H9 (cell line): ENCODE measurements around the gene ANKRD65. TPM values are rescaled to one million over a fixed set of nuclear protein-coding genes. Genes with fewer than 3 reads are reported as not detected.
"Not testable (repeated sequence)": the region's sequence is repeated elsewhere in the genome, so short reads cannot be mapped to it uniquely, and the experiment has no call there.

Experiments used
- DNase-seq: peaks from one replicate; pipeline ENCODE4 v3.0.0-alpha.2; 2017
- H2AFZ ChIP-seq: one replicate; pipeline ENCODE4 v1.6.1; 2013; ENCODE audit warnings: mild to moderate bottlenecking, low read length, control low read depth, moderate library complexity
- H2AK5ac ChIP-seq: 2 replicates; pipeline ENCODE4 v1.6.1; 2013; ENCODE audit warnings: low read length, control low read depth, mixed read lengths; ENCODE audit not compliant: insufficient read length
- H2BK120ac ChIP-seq: one replicate; pipeline ENCODE4 v1.6.1; 2013; ENCODE audit warnings: low read depth, mild to moderate bottlenecking, low read length, control low read depth, inconsistent platforms; ENCODE audit not compliant: poor library complexity, severe bottlenecking
- H2BK12ac ChIP-seq: 2 replicates; pipeline ENCODE4 v1.6.1; 2013; ENCODE audit warnings: low read length, control low read depth, mixed read lengths, low read depth; ENCODE audit not compliant: insufficient read length
- H2BK15ac ChIP-seq: 2 replicates; pipeline ENCODE4 v1.6.1; 2013; ENCODE audit warnings: low read depth, low read length, control low read depth
- H2BK20ac ChIP-seq: one replicate; pipeline ENCODE4 v1.6.1; 2013; ENCODE audit warnings: low read depth, mild to moderate bottlenecking, low read length, control low read depth, inconsistent platforms; ENCODE audit not compliant: poor library complexity, severe bottlenecking
- H2BK5ac ChIP-seq: 2 replicates; pipeline ENCODE4 v1.6.1; 2013; ENCODE audit warnings: low read length, control low read depth, mixed read lengths; ENCODE audit not compliant: insufficient read length
- H3K14ac ChIP-seq: 2 replicates; pipeline ENCODE4 v1.6.1; 2013; ENCODE audit warnings: low read length, control low read depth; ENCODE audit not compliant: insufficient read depth
- H3K18ac ChIP-seq: 2 replicates; pipeline ENCODE4 v1.6.1; 2013; ENCODE audit warnings: low read depth, mild to moderate bottlenecking, mixed read lengths, low read length, control low read depth; ENCODE audit not compliant: insufficient read length
- H3K23ac ChIP-seq: 2 replicates; pipeline ENCODE4 v1.6.1; 2013; ENCODE audit warnings: low read length, control low read depth, mixed read lengths, low read depth; ENCODE audit not compliant: insufficient read length
- H3K23me2 ChIP-seq: 2 replicates; pipeline ENCODE4 v1.6.1; 2013; ENCODE audit warnings: low read depth, mild to moderate bottlenecking, mixed read lengths, low read length, control low read depth; ENCODE audit not compliant: insufficient read length, poor library complexity, severe bottlenecking
- H3K27ac ChIP-seq: 2 replicates; pipeline ENCODE4 v1.5.1; 2013; ENCODE audit warnings: low read length, control low read depth, mixed read lengths, low read depth; ENCODE audit not compliant: insufficient read length
- H3K27me3 ChIP-seq: 2 replicates; pipeline ENCODE4 v1.6.1; 2013; ENCODE audit warnings: low read length, control low read depth, inconsistent platforms; ENCODE audit not compliant: insufficient read depth
- H3K4ac ChIP-seq: 2 replicates; pipeline ENCODE4 v1.6.1; 2013; ENCODE audit warnings: low read depth, mild to moderate bottlenecking, control low read depth, inconsistent platforms, low read length, moderate library complexity
- H3K4me1 ChIP-seq: 2 replicates; pipeline ENCODE4 v1.6.1; 2013; ENCODE audit warnings: low read length, control low read depth, inconsistent platforms; ENCODE audit not compliant: insufficient read depth
- H3K4me2 ChIP-seq: 2 replicates; pipeline ENCODE4 v1.6.1; 2013; ENCODE audit warnings: low read length, control low read depth, mixed read lengths; ENCODE audit not compliant: insufficient read length, insufficient read depth
- H3K56ac ChIP-seq: 2 replicates; pipeline ENCODE4 v1.6.1; 2013; ENCODE audit warnings: low read depth, mild to moderate bottlenecking, mixed read lengths, low read length, control low read depth; ENCODE audit not compliant: insufficient read length
- H3K79me1 ChIP-seq: 2 replicates; pipeline ENCODE4 v1.6.1; 2013; ENCODE audit warnings: low read depth, mild to moderate bottlenecking, moderate library complexity, low read length, control low read depth, inconsistent platforms; ENCODE audit not compliant: insufficient read depth, poor library complexity, severe bottlenecking
- H3K79me2 ChIP-seq: 2 replicates; pipeline ENCODE4 v1.6.1; 2013; ENCODE audit warnings: low read length, control low read depth, inconsistent platforms; ENCODE audit not compliant: insufficient read depth
- H3K9ac ChIP-seq: 2 replicates; pipeline ENCODE4 v1.6.1; 2013; ENCODE audit warnings: low read length, control low read depth, mixed read lengths; ENCODE audit not compliant: insufficient read length; ENCODE audit errors: extremely low read depth
- H3K9me3 ChIP-seq: one replicate; pipeline ENCODE4 v1.6.1; 2013; ENCODE audit warnings: low read depth, low read length, inconsistent platforms; ENCODE audit not compliant: control insufficient read depth
- H3T11ph ChIP-seq: one replicate; pipeline ENCODE4 v1.6.1; 2013; ENCODE audit warnings: mild to moderate bottlenecking, low read length, control low read depth, inconsistent platforms
- H4K20me1 ChIP-seq: one replicate; pipeline ENCODE4 v1.6.1; 2013; ENCODE audit not compliant: control insufficient read depth, insufficient read length, insufficient read depth
- H4K5ac ChIP-seq: 2 replicates; pipeline ENCODE4 v1.6.1; 2013; ENCODE audit warnings: low read depth, mild to moderate bottlenecking, mixed read lengths, low read length, control low read depth; ENCODE audit not compliant: insufficient read length
- H4K8ac ChIP-seq: replicated peaks from 2 replicates; pipeline ENCODE4 v1.6.1; 2013; ENCODE audit warnings: low read length, control low read depth, mixed read lengths, low read depth; ENCODE audit not compliant: insufficient read length
- H4K91ac ChIP-seq: 2 replicates; pipeline ENCODE4 v1.6.1; 2013; ENCODE audit warnings: low read depth, mild to moderate bottlenecking, moderate library complexity, mixed read lengths, low read length, control low read depth; ENCODE audit not compliant: insufficient read length
- H3K27ac Mint-ChIP-seq, 3 experiments: 2 replicates in 2 of 3; 3 replicates in 1 of 3; pipeline ENCODE4 v1.8.0; 2020 to 2021; ENCODE audit warnings: mixed read lengths in 3 of 3, mild to moderate bottlenecking in 1 of 3, moderate library complexity in 1 of 3
- H3K27me3 Mint-ChIP-seq: 2 replicates; pipeline ENCODE4 v1.8.0; 2021; ENCODE audit warnings: low read depth, mild to moderate bottlenecking, moderate library complexity, mixed read lengths
- H3K36me3 Mint-ChIP-seq, 3 experiments: 2 replicates in 2 of 3; 3 replicates in 1 of 3; pipeline ENCODE4 v1.8.0; 2020 to 2021; ENCODE audit warnings: low read depth in 3 of 3, mixed read lengths in 3 of 3; ENCODE audit not compliant: insufficient read depth in 1 of 3
- H3K4me1 Mint-ChIP-seq, 2 experiments: 2 replicates each; pipeline ENCODE4 v1.8.0; 2020; ENCODE audit warnings: mixed read lengths in 2 of 2
- H3K4me3 Mint-ChIP-seq, 2 experiments: 2 replicates in 1 of 2; 3 replicates in 1 of 2; pipeline ENCODE4 v1.8.0; 2020 to 2021; ENCODE audit warnings: mild to moderate bottlenecking in 2 of 2, mixed read lengths in 2 of 2, moderate library complexity in 1 of 2
- H3K9me3 Mint-ChIP-seq, 2 experiments: 2 replicates in 1 of 2; 3 replicates in 1 of 2; pipeline ENCODE4 v1.8.0; 2020; ENCODE audit warnings: mild to moderate bottlenecking in 2 of 2, mixed read lengths in 2 of 2, moderate library complexity in 1 of 2
- WGBS: extraction: QIAGEN DNeasy Blood & Tissue Kit; methylation state at CpG from one replicate; pipeline ENCODE4 v1.1.7; 2013; ENCODE audit warnings: missing lambda C conversion rate, low lambda C conversion rate, mixed read lengths; ENCODE audit not compliant: insufficient read length; ENCODE audit errors: extremely low coverage; 5-methylcytosine and 5-hydroxymethylcytosine counted together
- total RNA-seq: library from RNA; stranded (reverse); gene quantifications from 2 replicates; pipeline ENCODE4 v1.2.1, GENCODE V29; 2021
- TF ChIP-seq, protein P1 (sequence below): fragments of 200-600 bp; sonication (generic); conservative IDR thresholded peaks from 3 replicates; pipeline ENCODE4 v1.8.0; 2021; ENCODE audit warnings: antibody characterized with exemption, mild to moderate bottlenecking

ANKRD65 gene
- total RNA-seq, 1 experiment from 2014 or later = 3.1 TPM

DNA sequence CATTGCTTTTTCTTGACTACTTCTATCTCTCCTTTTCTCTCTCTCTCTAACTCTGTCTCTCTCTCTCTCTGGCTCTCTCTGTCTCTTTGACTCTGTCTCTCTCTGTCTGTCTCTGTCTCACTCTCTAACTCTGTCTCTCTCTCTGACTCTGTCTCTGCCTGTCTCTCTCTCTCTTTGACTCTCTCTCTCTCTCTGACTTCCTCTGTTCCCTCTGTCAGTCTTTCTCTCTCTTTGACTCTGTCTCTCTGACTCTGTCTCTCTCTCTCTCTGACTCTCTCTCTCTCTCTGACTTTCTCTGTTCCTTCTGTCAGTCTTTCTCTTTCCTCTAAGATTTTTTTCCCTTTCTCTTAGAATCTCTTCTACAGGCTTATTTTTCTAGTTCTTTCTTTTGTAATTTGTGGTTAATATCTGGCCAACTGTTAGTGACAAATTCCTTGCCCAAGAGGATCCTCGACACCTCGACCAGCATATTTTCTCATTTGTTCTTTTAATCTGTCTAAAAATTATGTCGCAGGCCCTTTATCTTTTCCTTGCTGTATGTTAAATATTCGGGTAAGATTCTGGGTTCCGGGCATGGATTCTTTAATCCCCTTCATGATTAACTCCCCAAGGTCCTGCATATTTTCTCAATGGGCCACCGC, 28.1 kb upstream of the ANKRD65 start, which contains the start of gene ATAD3C:
Gene ATAD3C, plus strand, starts transcription at position 591 of the 641 bp plus-strand sequence. CDS start 995 bp downstream, outside the sequence.
- H3K14ac ChIP-seq = no peak within 1 kb of the TSS
- no peak within 1 kb of the TSS for H2BK120ac ChIP-seq
- H3K27ac ChIP-seq = no peak within 1 kb of the TSS
- Mint-ChIP-seq H3K4me1 (no peaks in the 10 kb centered on the region), H3K9me3 (no peaks in the 10 kb centered on the region), H3K36me3 (no peaks in the 10 kb centered on the region), H3K27ac (peak within 1 kb of the TSS in 1 of 3 experiments; percentile 0; a peak in 2 of 7 replicates), H3K27me3 (peaks cover 6% of the 10 kb centered on the region), H3K4me3 (no peak within 1 kb of the TSS; a peak in 1 of 5 replicates)
- no peaks in the 10 kb centered on the region for H4K20me1 ChIP-seq
- no peak within 1 kb of the TSS for H2BK12ac ChIP-seq
- no peak within 1 kb of the TSS for H3K18ac ChIP-seq
- H3K9me3 ChIP-seq = no peaks in the 10 kb centered on the region
- no peak within 1 kb of the TSS for H3K9ac ChIP-seq
- no peaks in the 10 kb centered on the region for H3K4me1 ChIP-seq
- no peak within 1 kb of the TSS for H3K4ac ChIP-seq
- no peaks in the 10 kb centered on the region for H3K23me2 ChIP-seq
- no peak within 1 kb of the TSS for H2BK15ac ChIP-seq
- no peak within 1 kb of the TSS for H2AFZ ChIP-seq
- no peak within 1 kb of the TSS for H3K4me2 ChIP-seq
- H3K56ac ChIP-seq = no peak within 1 kb of the TSS
- DNase-seq = no peak
- H3K27me3 ChIP-seq = no peaks in the 10 kb centered on the region
- H3K79me2 ChIP-seq = no peaks in the 10 kb centered on the region
- no peak within 1 kb of the TSS for H2BK5ac ChIP-seq
- no peak within 1 kb of the TSS for H4K91ac ChIP-seq
- no peak within 1 kb of the TSS for H4K8ac ChIP-seq
- no peaks in the 10 kb centered on the region for H3K79me1 ChIP-seq
- no peak within 1 kb of the TSS for H3T11ph ChIP-seq
- H3K23ac ChIP-seq = no peak within 1 kb of the TSS
- WGBS = no CpG with 5 or more reads among the region's 6 CpGs
- H4K5ac ChIP-seq = no peak within 1 kb of the TSS
- no peak within 1 kb of the TSS for H2AK5ac ChIP-seq
- TF ChIP-seq, protein P1, sequence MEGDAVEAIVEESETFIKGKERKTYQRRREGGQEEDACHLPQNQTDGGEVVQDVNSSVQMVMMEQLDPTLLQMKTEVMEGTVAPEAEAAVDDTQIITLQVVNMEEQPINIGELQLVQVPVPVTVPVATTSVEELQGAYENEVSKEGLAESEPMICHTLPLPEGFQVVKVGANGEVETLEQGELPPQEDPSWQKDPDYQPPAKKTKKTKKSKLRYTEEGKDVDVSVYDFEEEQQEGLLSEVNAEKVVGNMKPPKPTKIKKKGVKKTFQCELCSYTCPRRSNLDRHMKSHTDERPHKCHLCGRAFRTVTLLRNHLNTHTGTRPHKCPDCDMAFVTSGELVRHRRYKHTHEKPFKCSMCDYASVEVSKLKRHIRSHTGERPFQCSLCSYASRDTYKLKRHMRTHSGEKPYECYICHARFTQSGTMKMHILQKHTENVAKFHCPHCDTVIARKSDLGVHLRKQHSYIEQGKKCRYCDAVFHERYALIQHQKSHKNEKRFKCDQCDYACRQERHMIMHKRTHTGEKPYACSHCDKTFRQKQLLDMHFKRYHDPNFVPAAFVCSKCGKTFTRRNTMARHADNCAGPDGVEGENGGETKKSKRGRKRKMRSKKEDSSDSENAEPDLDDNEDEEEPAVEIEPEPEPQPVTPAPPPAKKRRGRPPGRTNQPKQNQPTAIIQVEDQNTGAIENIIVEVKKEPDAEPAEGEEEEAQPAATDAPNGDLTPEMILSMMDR = no peak
- no peak within 1 kb of the TSS for H2BK20ac ChIP-seq

DNA sequence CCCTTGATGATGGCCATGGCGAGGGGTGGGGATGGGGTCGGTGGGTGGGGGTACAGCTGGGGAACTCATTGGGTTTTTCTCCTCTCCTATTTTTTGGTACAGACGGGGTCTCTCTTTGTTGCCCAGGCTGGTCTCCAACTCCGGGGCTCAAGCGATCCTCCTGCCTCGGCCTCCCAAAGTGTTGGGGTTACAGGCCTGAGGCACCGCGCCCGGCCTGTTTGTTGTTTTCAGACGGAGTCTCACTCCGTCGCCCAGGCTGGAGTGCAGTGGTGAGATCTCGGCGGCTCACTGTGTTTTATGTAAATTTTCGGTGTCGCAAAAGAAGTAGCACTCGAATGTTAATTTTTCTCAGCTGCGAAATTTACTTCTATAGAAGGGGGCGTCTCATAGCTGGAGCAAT, 25.6 kb upstream of the ANKRD65 start:
- not testable (repeated sequence) for H3K27ac ChIP-seq, H3K9me3 Mint-ChIP-seq, H3K4ac ChIP-seq, H4K8ac ChIP-seq, H2AK5ac ChIP-seq, H3K9ac ChIP-seq, H3K4me2 ChIP-seq, H3K9me3 ChIP-seq, H4K91ac ChIP-seq, H2BK120ac ChIP-seq, H3K23ac ChIP-seq, H2AFZ ChIP-seq, H4K5ac ChIP-seq, H3K27me3 ChIP-seq, H2BK5ac ChIP-seq, H3K79me2 ChIP-seq, DNase-seq, H2BK20ac ChIP-seq, H2BK12ac ChIP-seq, H3K4me3 Mint-ChIP-seq, H3K36me3 Mint-ChIP-seq, H4K20me1 ChIP-seq, H3K23me2 ChIP-seq, H3K4me1 Mint-ChIP-seq, H3K14ac ChIP-seq, H3K79me1 ChIP-seq, H3K56ac ChIP-seq, H3K4me1 ChIP-seq, H3K18ac ChIP-seq, H3T11ph ChIP-seq, H3K27me3 Mint-ChIP-seq, H2BK15ac ChIP-seq
- peak overlapping the region in 1 of 3 experiments; percentile 48; a peak in 1 of 7 replicates for H3K27ac Mint-ChIP-seq
- no CpG with 5 or more reads among the region's 19 CpGs for WGBS
